Retinal pigment epithelial cell (primary cell): Measurements from ENCODE around the gene TMEM185B.
A peak's percentile ranks its signal among the peaks of the same experiment; 100 is the strongest.

Experiments
- DNase-seq: peaks from one replicate; pipeline ENCODE4 v3.0.0-alpha.2; 2010; ENCODE audit warnings: low read depth
- H3K4me3 ChIP-seq: 2 replicates; pipeline ENCODE4 v1.5.1; 2011; ENCODE audit warnings: mild to moderate bottlenecking, low read length, control low read depth, moderate library complexity
- CTCF ChIP-seq: conservative IDR thresholded peaks from 2 replicates; pipeline ENCODE4 v1.5.1; 2011; ENCODE audit warnings: low read depth, low read length, control low read depth, inconsistent platforms

TMEM185B gene

GRCh38 chr2:120177001-120177621 lies 46.1 kb downstream of the TMEM185B start:
- no peak for TF ChIP-seq CTCF
- no peak overlapping the region for H3K4me3 ChIP-seq
- DNase-seq: no peak

- no peak for TF ChIP-seq CTCF
- no peak overlapping the region for H3K4me3 ChIP-seq
- DNase-seq: no peak
These were observed 46.7 kb downstream of the TMEM185B start for GRCh38 chr2:120176526-120176925.

GRCh38 chr2:120174963-120175581 lies 48.1 kb downstream of the TMEM185B start:
- TF ChIP-seq CTCF: peak; percentile 68
- DNase-seq: peak; percentile 10
- H3K4me3 ChIP-seq: no peak overlapping the region
